GM12891 (cell line): ENCODE measurements around the gene MFSD2B.

Experiments used
- POLR2AphosphoS5 ChIP-seq: IDR thresholded peaks from 2 replicates; pipeline ENCODE4 v1.6.1; 2011; ENCODE audit warnings: low read depth, low read length, control low read depth
- POU2F2 ChIP-seq: IDR thresholded peaks from 2 replicates; pipeline ENCODE4 v1.6.1; 2011; ENCODE audit warnings: low read depth, mild to moderate bottlenecking, control low read depth, low read length, moderate library complexity

GRCh38 chr2:24017711-24018110 lies 7.8 kb downstream of the MFSD2B start:
- TF ChIP-seq POLR2AphosphoS5 = no peak
- no peak for TF ChIP-seq POU2F2
